ENCODE measurements around the gene PRKG2. TPM values are rescaled to one million over a fixed set of nuclear protein-coding genes. Genes with fewer than 3 reads are reported as not detected.

PRKG2 gene
- total and polyA plus RNA-seq, 2 of the 13 experiments (the other 11 are each of a cell fraction or from before 2014, with no cell fraction given): 0.04 TPM

- BruUV-seq (replicated peaks): no TSS peak
- no peaks in the 10 kb centered on the region for H3K27me3 ChIP-seq (ENCODE audit: control insufficient read depth in 1 of 2, insufficient read depth in 2 of 2, low read length in 2 of 2)
- CTCF ChIA-PET (ENCODE audit: low intra/inter-chr PET ratio, low total read pairs): no interaction called here
- H3K9ac ChIP-seq (ENCODE audit: insufficient read depth, low read depth, low read length): no peak overlapping the region
- H3K27ac ChIP-seq (ENCODE audit: extremely low read length, insufficient read depth, low read length): no peak overlapping the region
- H3K9me3 ChIP-seq (ENCODE audit: low read length): no peaks in the 10 kb centered on the region
- peaks cover 7% of the 10 kb centered on the region; the same call in 1 of the 2 replicates for H3K4me1 ChIP-seq (ENCODE audit: insufficient read depth, low read length)
- H4K20me1 ChIP-seq (ENCODE audit: insufficient read depth, low read length): no peaks in the 10 kb centered on the region
- H3K4me2 ChIP-seq (ENCODE audit: low read depth, low read length): no peak overlapping the region
- FAIRE-seq (no peak), DNase-seq (ENCODE audit: low spot score) (no peak), ATAC-seq (peak; percentile 61)
- H2AFZ ChIP-seq (ENCODE audit: low read length): no peak overlapping the region
- POLR2A ChIA-PET: no interaction called here
- no peak for TF ChIP-seq ZNF207 (IDR thresholded peaks at IDR 0.05; ENCODE audit: borderline replicate concordance)
- TF ChIP-seq ZNF556 (CRISPR knock-in tag; IDR thresholded peaks at IDR 0.05; ENCODE audit: borderline replicate concordance): no peak
- TF ChIP-seq RFXAP (CRISPR knock-in tag; IDR thresholded peaks at IDR 0.05; ENCODE audit: borderline replicate concordance): no peak
- TF ChIP-seq XBP1 (CRISPR knock-in tag; IDR thresholded peaks at IDR 0.05): no peak
- TF ChIP-seq, protein P1, sequence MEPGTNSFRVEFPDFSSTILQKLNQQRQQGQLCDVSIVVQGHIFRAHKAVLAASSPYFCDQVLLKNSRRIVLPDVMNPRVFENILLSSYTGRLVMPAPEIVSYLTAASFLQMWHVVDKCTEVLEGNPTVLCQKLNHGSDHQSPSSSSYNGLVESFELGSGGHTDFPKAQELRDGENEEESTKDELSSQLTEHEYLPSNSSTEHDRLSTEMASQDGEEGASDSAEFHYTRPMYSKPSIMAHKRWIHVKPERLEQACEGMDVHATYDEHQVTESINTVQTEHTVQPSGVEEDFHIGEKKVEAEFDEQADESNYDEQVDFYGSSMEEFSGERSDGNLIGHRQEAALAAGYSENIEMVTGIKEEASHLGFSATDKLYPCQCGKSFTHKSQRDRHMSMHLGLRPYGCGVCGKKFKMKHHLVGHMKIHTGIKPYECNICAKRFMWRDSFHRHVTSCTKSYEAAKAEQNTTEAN (CRISPR knock-in tag; conservative IDR thresholded peaks at IDR 0.05): no peak
- no peak for TF ChIP-seq ZBTB7A (CRISPR knock-in tag; IDR thresholded peaks at IDR 0.05)
- TF ChIP-seq NR2F2 (IDR thresholded peaks at IDR 0.05; ENCODE audit: borderline replicate concordance, low read depth): no peak
- no peak for TF ChIP-seq RFXANK (CRISPR knock-in tag; IDR thresholded peaks at IDR 0.05)
- TF ChIP-seq DR1 (CRISPR knock-in tag; IDR thresholded peaks at IDR 0.05): no peak
- TF ChIP-seq, protein P2, sequence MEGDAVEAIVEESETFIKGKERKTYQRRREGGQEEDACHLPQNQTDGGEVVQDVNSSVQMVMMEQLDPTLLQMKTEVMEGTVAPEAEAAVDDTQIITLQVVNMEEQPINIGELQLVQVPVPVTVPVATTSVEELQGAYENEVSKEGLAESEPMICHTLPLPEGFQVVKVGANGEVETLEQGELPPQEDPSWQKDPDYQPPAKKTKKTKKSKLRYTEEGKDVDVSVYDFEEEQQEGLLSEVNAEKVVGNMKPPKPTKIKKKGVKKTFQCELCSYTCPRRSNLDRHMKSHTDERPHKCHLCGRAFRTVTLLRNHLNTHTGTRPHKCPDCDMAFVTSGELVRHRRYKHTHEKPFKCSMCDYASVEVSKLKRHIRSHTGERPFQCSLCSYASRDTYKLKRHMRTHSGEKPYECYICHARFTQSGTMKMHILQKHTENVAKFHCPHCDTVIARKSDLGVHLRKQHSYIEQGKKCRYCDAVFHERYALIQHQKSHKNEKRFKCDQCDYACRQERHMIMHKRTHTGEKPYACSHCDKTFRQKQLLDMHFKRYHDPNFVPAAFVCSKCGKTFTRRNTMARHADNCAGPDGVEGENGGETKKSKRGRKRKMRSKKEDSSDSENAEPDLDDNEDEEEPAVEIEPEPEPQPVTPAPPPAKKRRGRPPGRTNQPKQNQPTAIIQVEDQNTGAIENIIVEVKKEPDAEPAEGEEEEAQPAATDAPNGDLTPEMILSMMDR (CRISPR knock-in tag; IDR thresholded peaks at IDR 0.05): no peak
- no peak for TF ChIP-seq FOXM1 (CRISPR knock-in tag; IDR thresholded peaks at IDR 0.05)
- no peak for TF ChIP-seq ESRRA (CRISPR knock-in tag; IDR thresholded peaks at IDR 0.05; ENCODE audit: low read depth)
- no peak for TF ChIP-seq ZNF713 (CRISPR knock-in tag; IDR thresholded peaks at IDR 0.05)
- TF ChIP-seq LBX2 (CRISPR knock-in tag; IDR thresholded peaks at IDR 0.05; ENCODE audit: borderline replicate concordance): no peak
- no peak for TF ChIP-seq ZKSCAN8 (CRISPR knock-in tag; IDR thresholded peaks at IDR 0.05; ENCODE audit: borderline replicate concordance)
- no peak for TF ChIP-seq ZNF629 (CRISPR knock-in tag; conservative IDR thresholded peaks at IDR 0.05)
- TF ChIP-seq FLYWCH1 (CRISPR knock-in tag; IDR thresholded peaks at IDR 0.05): no peak
- in situ Hi-C loops (cut with HindIII; ENCODE audit: extremely low pct_ligation_motif_present, low pct_unique_long_range_greater_than_20kb) (no loop called here), intact Hi-C loops (cut with micrococcal nuclease; ENCODE audit: unreplicated experiment) (no loop called here)
- no peaks in the 10 kb centered on the region for H3K79me2 ChIP-seq (ENCODE audit: insufficient read depth, low read length)
- no peak overlapping the region for H3K4me3 ChIP-seq (replicated peaks in 1 of 3; ENCODE audit: insufficient read depth in 1 of 3, low read depth in 2 of 3, low read length in 3 of 3)
- no peaks in the 10 kb centered on the region for H3K36me3 ChIP-seq (replicated peaks in 1 of 2; ENCODE audit: control insufficient read depth in 1 of 2, insufficient read depth in 2 of 2, low read length in 2 of 2)
Observed at GRCh38 chr4:81061344-81061730, 153.7 kb downstream of the PRKG2 start.
